ENCODE data around the gene GRIN3A.

DNA sequence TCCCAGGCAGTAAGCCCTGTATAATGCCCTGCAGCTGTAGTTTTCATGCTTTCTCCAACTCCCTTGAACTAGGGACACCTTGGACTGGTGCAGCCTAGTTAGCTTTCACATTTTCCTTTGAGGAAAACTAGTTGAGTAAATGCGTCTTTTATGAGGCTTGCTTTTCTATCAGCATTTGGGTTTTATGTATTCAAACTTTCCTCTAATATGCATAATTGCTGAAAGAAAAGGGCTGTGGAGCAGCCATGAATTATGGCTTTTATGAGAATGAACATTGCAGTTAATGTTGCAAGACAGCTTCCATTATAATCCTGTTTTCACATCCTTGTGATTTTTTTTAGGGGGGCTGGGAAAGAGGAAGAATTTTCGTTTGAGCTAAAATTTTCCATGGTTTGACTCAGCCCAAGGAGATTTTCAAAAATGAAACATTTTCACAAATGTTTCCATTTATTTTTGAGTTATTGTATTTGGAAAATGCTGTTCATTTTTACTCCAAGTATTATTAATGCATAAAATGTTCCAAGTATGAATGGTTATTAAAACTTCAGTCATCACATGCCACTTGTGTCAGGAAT lies 85.8 kb downstream of the GRIN3A start:
- TF ChIP-seq POLR2A (IDR thresholded peaks at IDR 0.05; ENCODE audit: low read depth, low read length) (no peak), TAF1 (IDR thresholded peaks at IDR 0.05; ENCODE audit: low read depth, low read length) (no peak), POLR2AphosphoS5 (IDR thresholded peaks at IDR 0.05; ENCODE audit: low read depth, low read length) (no peak), SPI1 (IDR thresholded peaks at IDR 0.05; ENCODE audit: low read depth, low read length) (no peak), PAX5 (IDR thresholded peaks at IDR 0.05; ENCODE audit: insufficient read depth, low read length, severe bottlenecking) (no peak)
